HG03066 (cell line): ENCODE data around the gene SLC36A2.
"Not testable (repeated sequence)": the region's sequence is repeated elsewhere in the genome, so short reads cannot be mapped to it uniquely, and the experiment has no call there.

Source experiments
- ATAC-seq: cut with Tn5 transposase; IDR thresholded peaks from one replicate; pipeline ENCODE4 v1.9.1; 2021; ENCODE audit warnings: low read depth; ENCODE audit not compliant: unreplicated experiment

SLC36A2 gene

DNA sequence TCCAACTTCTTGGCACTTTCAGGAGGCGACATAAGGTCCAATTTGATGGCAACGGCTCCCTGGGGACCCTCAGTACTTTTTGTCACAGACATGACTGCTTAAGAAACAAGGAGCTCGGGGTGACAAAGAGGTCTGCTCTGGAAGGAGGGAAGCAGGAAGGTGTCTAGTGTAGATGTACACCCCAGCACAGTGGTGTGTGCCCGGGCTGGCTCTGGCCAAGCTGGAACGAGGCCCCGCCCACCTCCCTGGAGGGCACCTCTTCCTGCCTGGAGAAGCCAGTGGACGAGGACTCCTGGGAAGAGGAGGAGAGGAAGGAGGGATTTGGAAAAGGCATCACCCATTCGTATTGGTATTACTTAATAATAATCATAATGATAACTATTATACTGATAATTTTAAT lies at the start of gene SLC36A2:
SLC36A2 (minus strand) TSS at position 191 of the 400 bp plus-strand sequence; CDS start at position 92, 99 bp downstream.
- ATAC-seq: no peak

DNA sequence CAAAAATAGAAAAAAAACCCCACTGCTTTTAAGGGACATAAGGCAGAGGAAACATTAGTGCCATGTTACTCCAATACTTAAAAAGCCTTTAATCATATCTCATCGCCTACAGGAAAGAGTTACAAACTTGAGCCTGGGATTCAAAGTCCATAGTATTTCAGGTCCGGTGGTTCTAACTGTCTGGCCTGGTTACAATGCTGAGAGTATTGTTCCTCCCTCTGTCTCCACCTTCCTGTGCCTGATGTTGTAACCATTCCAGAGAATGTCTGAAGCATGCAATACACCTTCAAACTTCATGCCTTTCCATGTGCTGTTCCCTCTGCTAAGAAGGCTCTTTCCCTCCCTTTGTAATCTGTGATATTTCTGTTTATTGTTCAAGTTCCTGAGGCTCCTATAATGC lies 41.6 kb upstream of the SLC36A2 start:
- no peak for ATAC-seq

DNA sequence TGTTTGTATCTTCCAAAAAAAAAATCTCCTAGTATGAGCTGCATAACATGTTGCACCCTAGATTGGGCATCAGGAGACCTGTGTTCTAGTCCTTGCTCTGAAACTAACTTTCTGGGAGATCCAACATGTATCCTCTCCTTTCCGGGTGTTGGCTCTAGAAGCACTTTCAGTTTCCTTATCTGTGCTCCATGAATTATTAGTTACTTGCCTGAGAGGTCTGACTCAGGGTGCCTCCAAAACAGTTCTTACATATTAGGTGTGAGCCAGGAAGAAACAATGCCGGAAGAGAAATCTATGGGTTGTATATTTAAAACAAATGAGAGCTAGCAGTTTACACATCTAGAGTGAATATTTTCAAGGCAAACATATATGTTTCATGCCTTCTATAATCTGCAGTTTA lies 36.7 kb upstream of the SLC36A2 start:
- no peak for ATAC-seq

DNA sequence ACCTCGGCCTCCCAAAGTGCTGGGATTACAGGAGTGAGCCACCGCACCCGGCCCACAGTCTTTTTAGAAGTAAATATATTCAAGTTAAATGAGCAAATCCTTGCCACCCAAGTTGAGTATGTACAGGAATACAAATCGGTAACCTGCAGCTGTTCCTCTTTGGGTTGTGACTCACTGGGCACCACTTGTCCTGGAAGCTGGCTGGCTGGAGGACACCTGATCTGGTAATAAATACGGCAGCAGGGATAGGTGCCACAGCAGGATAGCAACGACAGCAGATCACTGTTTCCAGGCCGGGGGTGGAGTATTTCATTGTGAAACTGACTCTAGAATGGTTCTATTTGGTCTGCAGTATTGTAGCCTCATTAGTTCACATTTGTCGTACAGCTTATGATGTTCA lies 35.7 kb upstream of the SLC36A2 start:
- ATAC-seq: no peak

DNA sequence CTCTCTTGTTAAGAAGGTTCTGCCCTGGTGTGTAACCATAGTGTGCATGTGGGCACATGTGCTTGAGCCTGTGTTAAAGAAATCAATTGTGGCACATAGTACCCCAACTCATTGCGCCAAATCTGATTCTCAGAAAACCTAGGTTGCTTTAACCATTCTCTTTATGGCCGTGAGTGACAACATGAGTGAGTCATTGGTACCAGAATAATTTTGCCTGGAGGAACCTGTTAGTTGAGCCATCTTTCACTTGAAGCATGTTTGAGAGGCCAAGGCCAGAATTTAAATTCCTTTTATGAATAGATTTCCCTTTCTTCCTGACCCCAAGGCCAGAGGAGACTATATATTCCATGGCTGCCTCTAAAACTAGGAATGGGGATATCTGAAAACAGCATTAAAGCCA lies 35.2 kb upstream of the SLC36A2 start:
- ATAC-seq: no peak

DNA sequence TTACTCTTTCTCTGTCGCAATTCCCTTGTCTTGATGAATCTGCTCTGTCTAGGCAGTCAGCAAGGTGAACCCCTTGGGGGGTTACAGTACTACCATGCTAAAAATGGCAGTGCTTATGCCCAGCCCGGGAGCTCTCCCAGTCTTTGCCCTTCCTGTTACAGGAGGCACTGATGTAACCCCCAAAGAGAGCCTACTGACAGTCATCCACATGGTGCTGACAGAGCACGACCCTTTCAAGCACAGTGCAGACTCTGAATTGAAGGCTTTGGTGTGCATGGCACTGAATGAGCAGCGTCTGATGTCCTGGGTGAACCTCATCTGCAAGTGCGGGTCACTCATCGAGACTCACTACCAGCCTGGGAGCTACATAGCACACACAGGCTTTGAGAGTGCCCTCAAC lies 34.5 kb upstream of the SLC36A2 start:
- ATAC-seq: no peak

DNA sequence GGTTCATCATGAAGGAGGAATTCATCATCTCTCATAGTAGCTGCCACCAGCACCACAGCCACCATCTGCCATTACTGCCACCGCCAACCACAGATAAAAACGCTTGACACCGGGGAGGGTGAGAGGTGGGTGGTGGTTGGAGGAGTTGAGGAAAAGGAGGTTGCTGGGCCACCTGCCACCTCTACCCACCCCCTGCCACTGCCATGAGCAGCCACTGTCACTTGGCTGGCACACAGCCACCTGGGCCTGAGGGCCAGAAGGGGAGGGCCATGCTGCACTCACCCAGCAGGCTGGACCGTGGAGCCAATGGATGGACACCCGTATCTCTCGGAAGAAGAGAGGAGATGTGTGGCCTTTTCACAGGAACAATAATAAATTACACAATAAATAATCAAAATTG lies 31.3 kb upstream of the SLC36A2 start:
- no peak for ATAC-seq

DNA sequence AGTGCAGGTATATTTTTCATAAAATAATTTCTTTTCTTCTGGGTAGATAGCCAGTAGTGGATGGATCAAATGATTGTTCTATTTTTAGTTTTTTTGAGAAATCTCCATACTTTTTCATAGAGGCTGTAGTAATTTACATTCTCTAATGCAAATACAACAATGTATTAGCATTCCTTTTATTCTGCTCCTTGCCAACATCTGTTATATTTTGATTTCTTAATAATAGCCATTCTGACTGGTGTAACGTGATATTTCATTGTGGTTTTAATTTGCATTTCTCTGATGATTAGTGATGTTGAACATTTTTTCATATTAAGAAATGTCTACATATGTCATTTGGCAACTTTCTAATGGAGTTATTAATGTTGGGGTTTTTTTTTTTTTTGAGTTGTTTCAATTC lies 27.2 kb upstream of the SLC36A2 start:
- ATAC-seq: no peak

DNA sequence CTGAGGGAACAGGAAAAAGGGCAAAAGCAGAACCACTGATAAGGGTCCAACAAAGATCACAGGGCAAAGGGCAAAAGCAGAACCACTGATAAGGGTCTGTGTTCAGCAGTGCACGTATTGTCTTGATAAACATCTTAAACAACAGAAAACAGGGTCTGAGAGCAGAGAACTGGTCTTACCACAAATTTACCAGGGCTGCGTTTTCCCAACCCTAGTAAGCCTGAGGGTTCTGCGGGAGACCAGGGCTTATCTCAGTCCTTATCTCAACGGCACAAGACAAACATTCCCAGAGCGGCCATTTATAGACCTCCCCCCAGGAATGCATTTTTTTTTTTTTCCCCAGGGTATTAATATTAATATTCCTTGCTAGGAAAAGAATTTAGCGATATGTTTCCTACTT lies 19.7 kb upstream of the SLC36A2 start:
- not testable (repeated sequence) for ATAC-seq

DNA sequence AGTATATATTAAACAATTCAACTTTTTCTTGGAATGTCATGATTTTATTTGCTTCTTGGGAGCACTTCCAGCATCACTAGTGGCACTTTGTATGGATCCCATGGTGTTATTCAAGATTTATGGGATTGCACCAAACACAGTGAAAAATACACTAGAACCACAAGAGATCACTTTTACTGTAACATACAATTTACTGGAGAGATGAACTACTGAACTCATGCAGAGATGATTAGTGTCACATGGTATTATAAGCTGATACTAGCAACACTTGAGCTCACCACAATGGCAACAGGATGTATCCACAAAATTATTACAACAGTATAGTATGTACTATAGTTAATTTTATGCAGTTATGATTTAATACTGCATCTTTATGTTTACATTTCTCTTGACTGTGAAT lies 16.3 kb upstream of the SLC36A2 start:
- ATAC-seq: no peak

DNA sequence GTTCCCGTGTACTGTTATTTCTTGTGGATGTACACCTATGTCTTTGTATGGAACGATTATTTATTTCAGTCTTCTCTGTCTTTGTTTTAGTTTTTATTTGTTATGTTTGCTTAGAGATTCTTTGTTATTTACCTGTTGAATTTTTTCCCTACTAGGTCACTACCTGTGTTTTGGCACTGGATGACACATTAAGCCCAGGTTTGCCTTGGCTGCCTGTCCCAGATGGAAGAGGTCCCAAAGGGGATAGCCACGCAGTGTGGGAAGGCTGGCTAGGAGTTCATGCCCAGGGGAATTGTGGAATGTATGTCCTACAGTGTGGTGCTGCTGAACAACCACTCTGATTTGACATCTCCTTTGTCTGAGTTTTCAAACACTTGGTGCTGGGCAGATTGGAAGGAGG lies 15.6 kb upstream of the SLC36A2 start:
- ATAC-seq: no peak

DNA sequence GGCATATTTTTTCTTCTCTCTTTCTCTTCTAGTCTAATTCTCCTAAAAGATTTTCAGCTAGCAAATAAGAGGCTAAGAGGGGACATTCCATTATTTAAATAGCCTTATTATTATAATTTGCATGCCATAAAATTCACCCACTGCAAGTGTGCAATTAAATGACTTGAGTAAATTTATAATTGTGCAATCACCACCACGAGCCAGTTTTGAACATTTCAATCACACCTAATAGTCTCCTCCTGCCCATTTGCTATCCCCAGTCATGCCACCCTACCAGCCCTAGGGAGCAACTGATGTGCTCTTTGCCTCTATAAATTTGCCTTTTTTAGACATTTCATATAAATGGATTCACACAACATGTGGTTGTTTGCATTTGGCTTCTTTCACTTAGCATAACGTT lies 12.0 kb upstream of the SLC36A2 start:
- ATAC-seq: no peak

DNA sequence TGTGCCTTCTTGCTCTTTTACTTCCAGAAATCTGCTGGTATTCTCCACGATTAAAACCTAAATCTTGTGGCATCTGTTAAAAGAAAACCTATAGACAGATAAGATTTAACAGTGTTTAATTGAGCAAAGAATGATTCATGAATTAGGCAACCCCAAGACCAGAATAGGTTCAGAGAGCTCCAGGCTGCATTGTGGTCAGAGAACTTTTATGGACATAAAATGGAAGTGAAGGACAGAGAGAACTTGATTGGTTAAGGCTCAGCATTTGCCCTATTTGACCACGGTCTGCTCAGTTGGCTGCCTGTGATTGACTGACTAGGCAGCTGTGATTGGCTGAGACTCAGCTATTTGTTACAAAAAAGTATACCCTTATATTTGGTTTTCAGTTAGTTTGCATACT lies 10.4 kb upstream of the SLC36A2 start:
- no peak for ATAC-seq

DNA sequence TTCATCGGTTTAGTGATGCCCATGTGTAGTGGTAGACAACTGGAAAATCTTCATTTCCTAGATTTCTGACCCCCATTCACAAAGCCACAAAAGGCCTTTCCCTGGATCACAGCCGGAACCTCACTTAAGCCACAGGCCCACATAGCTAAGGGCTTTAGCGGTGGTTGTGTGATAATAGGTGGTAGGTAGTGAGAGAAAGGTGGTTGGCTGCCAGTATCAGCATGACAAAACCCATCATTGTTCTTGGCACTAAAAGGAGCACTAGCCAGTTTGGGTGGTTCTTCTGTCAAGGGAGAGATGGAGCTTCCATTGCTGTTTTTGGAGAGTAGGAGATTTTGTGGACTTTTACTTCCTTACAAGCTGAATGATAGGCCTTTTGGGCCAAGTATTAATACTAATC lies 9.7 kb upstream of the SLC36A2 start:
- no peak for ATAC-seq

DNA sequence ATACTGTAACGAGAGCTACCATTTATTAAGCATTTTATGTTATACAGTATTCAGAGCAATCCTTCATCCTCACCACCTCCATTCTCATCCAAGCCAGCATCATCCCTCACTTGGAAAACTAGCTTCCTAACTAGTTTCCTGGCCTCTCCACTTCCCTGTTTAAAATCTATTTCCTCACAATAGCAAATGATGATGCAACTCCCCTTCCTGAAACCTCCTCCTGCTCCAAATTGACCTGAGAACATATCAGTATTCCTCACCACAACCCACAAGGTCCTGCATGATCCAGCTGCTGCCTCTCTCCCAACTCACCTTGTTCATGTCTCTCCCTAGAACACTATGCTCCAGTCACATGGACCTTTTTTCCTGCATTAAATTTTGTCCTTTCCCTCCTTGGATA lies 4.3 kb upstream of the SLC36A2 start:
- ATAC-seq: no peak

DNA sequence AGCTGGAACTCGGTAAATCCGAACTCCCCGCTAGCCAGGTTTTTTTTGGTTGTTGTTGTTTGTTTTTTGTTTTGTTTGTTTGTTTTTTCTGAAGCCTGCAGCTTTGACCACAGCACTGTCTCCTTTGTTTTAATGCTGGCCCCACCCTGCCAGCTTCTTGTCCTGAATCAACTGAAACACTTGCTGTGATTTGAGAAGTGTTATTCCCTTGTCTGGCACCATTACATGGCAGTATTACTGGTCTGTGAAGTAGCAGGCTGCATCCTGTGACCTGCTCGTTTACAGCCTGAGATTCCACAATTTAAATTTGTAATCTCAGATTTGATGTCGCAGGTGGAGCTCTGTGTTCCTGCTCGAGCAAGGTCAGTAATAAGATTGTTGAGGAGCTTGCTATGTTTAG lies 1.4 kb upstream of the SLC36A2 start:
- no peak for ATAC-seq

DNA sequence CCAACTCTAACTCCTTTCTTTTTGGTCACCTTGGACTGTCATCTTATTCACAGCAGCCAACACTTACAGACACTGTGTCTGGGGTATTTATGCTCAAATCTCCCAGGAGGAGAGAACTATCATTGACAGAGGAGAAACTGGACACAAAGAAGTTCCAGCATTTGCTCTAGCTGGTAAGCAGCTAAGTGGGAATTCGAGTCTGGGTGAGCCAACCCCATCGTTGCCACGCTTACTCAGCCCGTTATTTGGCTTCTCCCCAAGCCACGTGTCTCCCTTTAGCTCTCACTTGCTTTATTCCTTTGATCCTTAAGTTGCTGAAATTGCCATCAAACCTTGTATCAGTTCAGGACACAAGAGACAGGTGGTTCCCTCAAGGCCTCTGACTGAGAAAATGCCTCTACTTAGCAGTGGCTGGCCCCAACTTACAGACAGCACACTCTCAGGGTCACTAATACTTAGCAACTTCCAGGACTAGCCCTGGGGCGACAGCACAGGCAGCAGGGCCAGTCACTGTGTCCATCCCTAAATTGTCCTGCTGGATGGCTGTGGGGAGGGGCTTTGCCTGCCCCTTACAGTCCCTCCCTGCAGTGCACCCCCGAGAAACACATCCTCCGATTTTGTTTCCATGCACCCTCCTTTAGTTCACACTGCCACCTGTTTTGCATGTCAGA lies 1.4 kb downstream of the SLC36A2 start:
- no peak for ATAC-seq

DNA sequence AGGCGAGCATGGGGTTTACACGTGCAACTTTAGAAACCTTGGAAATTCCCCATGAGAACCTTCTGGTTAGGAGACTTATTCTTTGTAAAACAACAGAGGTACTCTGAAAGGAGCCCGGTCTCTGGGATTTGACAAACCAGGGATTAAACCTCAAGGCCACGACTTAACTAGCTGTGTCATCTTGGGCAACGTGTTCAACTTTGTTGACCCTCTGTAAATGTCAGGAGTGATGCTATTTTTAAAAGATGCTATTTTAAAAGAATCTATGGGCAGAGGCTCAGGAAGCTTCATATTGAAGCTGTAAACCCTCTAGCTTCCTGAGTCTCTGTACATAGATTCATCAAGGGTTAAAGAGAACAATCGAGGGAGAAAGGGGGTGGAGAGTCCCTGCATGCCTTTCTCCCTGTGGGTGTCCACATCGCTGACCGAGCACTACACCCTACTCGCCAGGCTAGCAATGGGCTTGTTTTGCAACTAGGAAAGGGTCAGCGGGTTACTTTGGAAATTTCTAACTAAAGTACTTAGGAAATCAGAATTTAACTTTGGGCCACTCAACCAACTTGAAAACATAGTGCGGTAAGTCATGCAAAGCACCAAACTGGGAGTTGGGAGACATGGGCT lies 2.1 kb downstream of the SLC36A2 start:
- ATAC-seq: no peak

DNA sequence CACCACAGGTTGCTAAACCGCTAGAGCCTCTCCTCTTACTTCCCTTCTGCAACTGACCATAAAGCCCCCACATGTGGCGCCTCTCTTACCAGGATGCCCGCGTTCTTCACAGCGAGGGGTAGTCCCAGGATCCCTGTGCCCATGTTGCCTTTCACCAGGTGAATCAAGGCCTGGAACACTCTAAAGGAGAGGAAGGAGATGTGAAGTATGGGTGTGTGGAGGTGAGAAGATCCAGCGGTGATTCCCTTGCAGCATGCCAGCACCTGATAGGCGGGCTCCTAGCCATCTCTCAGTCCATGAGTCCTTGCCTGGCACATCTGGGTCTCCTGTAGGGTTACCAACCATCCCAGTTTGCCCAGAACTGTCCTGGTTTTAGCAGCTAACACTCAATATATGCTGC lies 3.3 kb downstream of the SLC36A2 start:
- no peak for ATAC-seq

DNA sequence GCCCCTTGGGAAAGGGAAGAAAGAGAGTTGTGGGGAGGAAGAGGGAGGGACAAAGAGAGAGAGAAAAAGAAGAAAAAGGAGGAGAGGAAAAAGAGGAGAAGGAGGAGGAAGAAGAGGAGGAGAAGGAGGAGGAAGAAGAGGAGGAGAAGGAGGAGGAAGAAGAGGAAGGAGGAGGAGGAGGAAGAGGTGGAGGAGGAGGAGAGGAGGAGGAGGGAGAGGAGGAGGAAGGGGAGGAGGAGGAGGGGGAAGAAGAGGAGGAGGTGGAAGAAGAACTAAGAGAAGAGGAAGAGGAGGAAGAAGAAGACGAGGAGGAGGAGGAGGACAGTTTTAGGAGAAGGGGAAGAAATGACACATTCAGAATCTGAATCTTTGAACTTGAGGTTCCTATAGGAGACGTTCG lies 7.4 kb downstream of the SLC36A2 start:
- ATAC-seq: no peak

DNA sequence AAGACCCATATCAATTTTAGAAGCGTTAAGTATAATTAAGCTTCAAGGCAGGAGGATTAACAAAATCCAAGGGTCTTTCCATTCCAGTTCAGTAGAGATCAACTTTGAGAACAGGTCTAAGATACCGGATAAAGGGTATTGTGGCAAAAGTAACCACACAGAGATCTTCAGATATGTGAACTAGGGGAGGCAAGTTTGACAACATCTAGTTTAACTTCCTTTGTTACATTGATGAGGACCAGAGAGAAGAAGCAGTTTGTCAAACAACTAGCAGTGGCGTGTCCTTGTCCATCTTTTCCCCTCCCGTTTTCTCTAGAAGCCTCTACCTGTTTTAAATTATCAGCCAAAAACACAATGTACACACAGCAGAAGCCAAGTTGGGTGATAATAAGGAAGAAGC lies 8.6 kb downstream of the SLC36A2 start:
- no peak for ATAC-seq

DNA sequence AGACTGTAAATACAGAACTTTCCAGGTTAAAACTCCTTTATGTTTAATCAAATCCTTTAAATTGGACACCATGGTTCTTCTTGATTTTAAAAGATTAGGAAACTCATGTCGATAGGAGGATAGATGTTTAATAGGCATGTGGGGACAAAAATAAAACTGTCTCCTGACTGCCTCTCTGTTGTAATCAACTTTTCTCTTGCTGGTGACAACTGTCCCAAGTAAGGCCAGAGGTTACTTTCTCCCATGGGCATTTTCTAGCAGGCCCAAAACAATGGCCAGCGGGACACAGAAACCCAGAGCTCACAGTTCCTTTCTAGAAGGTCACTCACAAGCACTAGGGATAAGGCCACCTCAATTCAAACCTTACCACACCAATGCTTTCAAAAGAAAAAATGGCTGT lies 14.5 kb downstream of the SLC36A2 start:
- no peak for ATAC-seq

DNA sequence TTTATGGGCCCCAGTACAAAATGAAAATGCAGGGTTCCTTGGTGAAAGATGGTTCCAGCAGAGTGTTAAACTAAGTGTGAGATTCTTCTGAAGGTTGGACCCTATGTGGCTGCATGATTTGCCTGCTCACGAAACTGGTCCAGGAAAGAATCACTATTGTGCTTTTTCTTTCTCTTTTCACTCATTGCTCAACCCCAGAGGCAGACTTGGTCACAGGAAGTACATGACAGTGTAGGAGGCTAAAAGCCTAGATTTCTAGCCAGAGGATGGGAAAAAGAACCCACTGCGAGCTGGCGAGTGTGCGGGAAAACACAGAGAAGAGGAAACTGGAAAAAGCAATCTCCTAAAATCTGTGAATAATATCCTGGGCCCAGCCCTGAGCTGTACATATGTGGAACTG lies 18.6 kb downstream of the SLC36A2 start:
- ATAC-seq: no peak
